ENCODE results near the gene TMEM238. TPM values are rescaled to one million over a fixed set of nuclear protein-coding genes. Genes with fewer than 3 reads are reported as not detected.
"Not testable (repeated sequence)": the region's sequence is repeated elsewhere in the genome, so short reads cannot be mapped to it uniquely, and the experiment has no call there.

The TMEM238 gene
- total RNA-seq, 1 donor from 2014 or later, result 9.7 TPM

DNA sequence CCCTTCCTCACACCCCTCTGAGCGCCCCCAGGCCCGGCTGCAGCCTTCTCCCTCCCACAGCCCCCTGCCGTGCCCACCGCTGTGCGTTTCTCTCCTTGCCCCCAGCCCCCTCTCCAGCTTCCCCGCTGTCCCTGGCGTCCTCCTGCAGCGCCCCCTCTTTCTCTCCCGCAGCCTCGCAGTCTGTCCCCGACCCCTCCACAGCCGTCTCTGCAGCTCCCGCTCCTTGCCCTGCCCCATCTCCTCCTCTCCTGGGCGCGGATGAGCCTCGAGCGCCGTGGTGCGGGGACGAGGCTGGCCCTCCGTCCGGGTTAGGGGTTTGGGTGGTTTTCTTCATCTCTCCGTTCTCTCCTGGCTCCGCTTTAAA lies 43.3 kb downstream of the TMEM238 start:
- Mint-ChIP-seq H3K4me3 (peak overlapping the region; percentile 91), H3K9me3 (no peaks in the 10 kb centered on the region), H3K27me3 (peaks cover 11% of the 10 kb centered on the region), H3K4me1 (peaks cover 16% of the 10 kb centered on the region), H3K27ac (peak overlapping the region; percentile 94), H3K36me3 (ENCODE audit: low read depth) (peaks cover 11% of the 10 kb centered on the region)
- DNase-seq, result peak; percentile 76
- intact Hi-C loops (cut with micrococcal nuclease), result no loop called here

DNA sequence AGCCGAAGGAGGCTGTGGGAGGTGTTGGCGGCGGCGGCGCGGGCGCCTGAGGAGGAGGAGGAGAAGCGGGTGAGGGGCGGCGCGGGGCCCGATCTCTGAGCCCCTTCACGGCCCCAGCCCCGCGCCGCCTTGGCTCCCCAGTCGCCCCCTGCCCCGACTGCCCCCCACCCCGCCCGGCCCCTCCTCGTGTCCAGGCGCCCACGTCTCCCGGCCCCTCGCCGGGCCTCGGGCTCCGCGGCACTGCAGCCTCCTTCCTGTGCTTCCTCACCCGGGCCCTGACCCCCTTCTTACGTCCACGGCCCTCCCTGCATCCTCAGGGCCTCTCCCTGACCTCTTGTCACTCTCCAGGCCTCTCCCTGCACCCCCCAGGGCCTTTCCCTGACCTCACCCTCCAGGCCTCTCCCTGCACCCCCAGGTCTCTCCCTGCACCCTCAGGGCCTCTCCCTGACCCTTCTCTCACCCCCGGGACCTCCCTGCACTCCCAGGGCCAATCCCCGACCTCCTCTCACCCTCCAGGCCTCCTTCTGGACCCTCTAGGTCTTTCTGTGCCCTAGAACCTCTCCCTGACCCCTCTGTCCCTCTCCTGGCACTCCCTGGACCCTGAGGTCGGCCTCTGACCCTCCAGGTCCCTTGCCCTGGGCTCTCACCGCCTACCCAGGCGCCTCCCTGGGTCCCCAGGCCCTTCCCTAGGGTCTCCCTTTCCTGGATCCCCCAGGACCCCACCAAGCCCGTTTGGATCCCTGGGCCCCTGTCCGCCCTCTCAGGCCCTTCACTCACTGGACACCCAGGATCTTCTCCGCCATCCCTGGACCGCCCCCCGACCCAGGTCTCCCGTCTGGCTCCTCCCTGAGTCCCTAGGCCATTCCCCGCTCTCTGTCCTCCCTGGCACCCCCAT lies 44.0 kb downstream of the TMEM238 start:
- peak overlapping the region; percentile 97 for H3K27ac Mint-ChIP-seq
- peaks cover 16% of the 10 kb centered on the region for H3K4me1 Mint-ChIP-seq
- DNase-seq, result peak; percentile 80
- no peaks in the 10 kb centered on the region for H3K9me3 Mint-ChIP-seq
- H3K36me3 Mint-ChIP-seq (ENCODE audit: low read depth), result peaks cover 11% of the 10 kb centered on the region
- H3K4me3 Mint-ChIP-seq, result peak overlapping the region; percentile 91
- peaks cover 11% of the 10 kb centered on the region for H3K27me3 Mint-ChIP-seq
- intact Hi-C loops (cut with micrococcal nuclease), result loop anchor here (1.0 to 10.0 kb wide), 10 partner anchors 13 to 785 kb away; partner anchors contain the start of genes DNAAF3, FIZ1, HSPBP1 and PPP1R12C

DNA sequence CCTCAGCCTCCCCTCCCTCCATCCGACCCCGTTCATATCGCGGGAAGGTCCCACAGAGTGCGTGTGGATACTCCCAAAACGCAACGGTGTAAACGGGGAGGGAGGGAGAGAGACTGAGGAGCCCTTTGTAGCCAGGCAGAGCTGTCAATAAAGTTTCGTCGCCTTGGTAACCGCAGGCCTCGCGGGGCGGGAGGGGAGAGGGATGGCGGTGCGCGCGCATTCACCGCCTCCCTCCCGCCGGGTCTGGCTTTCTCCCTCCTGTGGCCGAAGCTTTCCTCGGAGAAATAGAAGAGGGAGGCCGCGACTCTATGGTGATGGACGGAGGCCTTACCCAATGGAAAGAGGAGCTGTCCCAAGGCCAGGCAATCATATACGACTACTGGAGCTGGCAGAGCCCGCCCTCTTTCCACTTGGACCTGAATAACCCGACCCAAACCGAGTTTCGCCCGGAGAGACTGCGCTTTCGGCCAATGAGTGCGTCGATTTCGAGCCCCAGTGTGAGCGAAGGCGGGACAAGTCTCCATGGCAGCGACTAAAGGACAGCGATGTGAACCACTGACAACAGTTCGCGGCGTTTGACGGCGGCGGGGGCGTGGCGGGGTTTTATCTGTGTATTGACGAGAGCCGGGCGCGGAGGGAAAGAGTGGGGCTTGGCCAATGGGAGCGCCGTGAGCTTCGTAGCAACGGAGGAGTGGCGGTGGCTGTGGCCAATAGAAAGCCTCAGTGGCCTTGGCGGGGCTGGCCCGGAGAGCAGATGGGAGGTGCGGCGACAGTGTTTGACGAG lies 44.8 kb downstream of the TMEM238 start, which contains the start of gene KMT5C:
Gene KMT5C, plus strand, starts transcription at position 772 of the 784 bp plus-strand sequence. CDS start 2,061 bp downstream, outside the sequence.
- peaks cover 16% of the 10 kb centered on the region for H3K4me1 Mint-ChIP-seq
- peak within 1 kb of the TSS; percentile 97 for H3K27ac Mint-ChIP-seq
- peaks cover 11% of the 10 kb centered on the region for H3K27me3 Mint-ChIP-seq
- intact Hi-C loops (cut with micrococcal nuclease), result loop anchor here (1.0 to 10.0 kb wide), 10 partner anchors 14 to 786 kb away; partner anchors contain the start of genes DNAAF3, FIZ1, HSPBP1 and PPP1R12C
- peak within 1 kb of the TSS; percentile 91 for H3K4me3 Mint-ChIP-seq
- peaks cover 11% of the 10 kb centered on the region for H3K36me3 Mint-ChIP-seq (ENCODE audit: low read depth)
- H3K9me3 Mint-ChIP-seq, result no peaks in the 10 kb centered on the region
- peak; percentile 100 for DNase-seq

DNA sequence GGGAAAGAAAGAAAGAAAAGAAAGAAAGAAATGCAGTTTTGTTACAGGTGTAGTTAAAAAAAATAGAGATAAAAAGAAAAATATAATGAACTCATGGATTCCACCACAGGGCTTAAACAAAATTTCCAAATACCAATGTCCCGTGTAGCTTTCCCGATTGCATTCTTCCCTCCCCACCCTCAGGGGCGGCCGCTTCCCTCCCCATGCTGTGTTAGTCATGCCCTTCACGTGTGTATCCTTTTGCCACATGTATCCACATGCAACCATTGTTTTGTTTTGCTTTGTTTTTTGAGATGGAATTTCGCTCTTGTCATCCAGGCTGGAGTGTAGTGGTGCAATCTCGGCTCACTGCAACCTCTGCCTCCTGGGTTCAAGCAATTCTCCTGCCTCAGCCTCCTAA lies 48.0 kb downstream of the TMEM238 start:
- no peak overlapping the region for H3K4me3 Mint-ChIP-seq
- H3K4me1 Mint-ChIP-seq, result peaks cover 12% of the 10 kb centered on the region
- no peaks in the 10 kb centered on the region for H3K9me3 Mint-ChIP-seq
- DNase-seq, result no peak
- H3K27me3 Mint-ChIP-seq, result peaks cover 11% of the 10 kb centered on the region
- intact Hi-C loops (cut with micrococcal nuclease), result loop anchor here (10.0 kb wide), 1 partner anchor 789 kb away; the partner anchor contains the start of gene ZNF787
- no peak overlapping the region for H3K27ac Mint-ChIP-seq
- H3K36me3 Mint-ChIP-seq (ENCODE audit: low read depth), result peaks cover 2% of the 10 kb centered on the region

DNA sequence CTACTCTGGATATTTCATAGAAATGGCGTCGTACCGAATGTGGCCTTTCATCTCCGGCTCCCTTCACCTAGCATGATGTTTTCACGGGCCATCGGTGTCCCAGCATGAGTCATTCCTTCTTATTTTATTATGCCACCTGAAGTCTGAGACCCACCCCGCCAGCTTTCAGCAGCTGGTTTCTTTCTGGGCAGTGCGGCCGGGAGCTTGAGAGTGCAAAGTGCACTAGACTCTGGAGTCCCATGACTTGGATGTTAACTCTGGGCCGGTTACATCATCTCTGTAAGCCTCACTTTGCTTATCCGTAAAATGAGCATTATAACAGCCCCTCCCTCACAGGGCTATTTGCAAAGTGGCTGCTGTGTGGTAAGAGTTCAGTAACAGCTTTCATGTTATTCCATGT lies 50.2 kb downstream of the TMEM238 start:
- Mint-ChIP-seq H3K36me3 (ENCODE audit: low read depth) (no peaks in the 10 kb centered on the region), H3K4me1 (peaks cover 6% of the 10 kb centered on the region), H3K4me3 (no peak overlapping the region), H3K27ac (no peak overlapping the region), H3K27me3 (peaks cover 12% of the 10 kb centered on the region), H3K9me3 (no peaks in the 10 kb centered on the region)
- intact Hi-C loops (cut with micrococcal nuclease), result loop anchor here (10.0 kb wide), 1 partner anchor 791 kb away; the partner anchor contains the start of gene ZNF787
- no peak for DNase-seq

DNA sequence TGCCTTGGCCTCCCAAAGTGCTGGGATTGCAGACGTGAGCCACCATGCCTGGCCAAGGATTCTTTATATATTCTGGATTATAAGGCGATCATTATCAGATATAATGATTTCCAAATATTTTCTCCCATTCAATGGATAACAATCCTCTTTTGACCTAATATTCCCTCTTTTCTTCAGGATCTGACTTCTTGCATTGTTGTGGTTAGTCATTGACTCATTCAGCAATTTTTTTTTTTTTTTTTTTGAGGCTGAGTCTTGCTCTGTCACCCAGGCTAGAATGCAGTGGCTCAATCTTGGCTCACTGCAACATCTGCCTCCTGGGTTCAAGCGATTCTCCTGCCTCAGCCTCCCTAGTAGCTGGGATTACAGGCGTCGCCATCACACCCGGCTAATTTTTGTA lies 54.3 kb downstream of the TMEM238 start:
- H3K27ac Mint-ChIP-seq; H3K36me3 Mint-ChIP-seq (ENCODE audit: low read depth); H3K9me3 Mint-ChIP-seq; H3K4me3 Mint-ChIP-seq; H3K4me1 Mint-ChIP-seq; H3K27me3 Mint-ChIP-seq; DNase-seq: not testable (repeated sequence)
- intact Hi-C loops (cut with micrococcal nuclease), result loop anchor here (10.0 kb wide), 1 partner anchor 795 kb away; the partner anchor contains the start of gene ZNF787

Other genes with a start within 250 kb of the TMEM238 start
- 0.36 and 0.51 TPM in 2 replicates for gene TNNT1, start 235.1 kb downstream of the TMEM238 start, total RNA-seq
- not detected in 2 replicates for gene TNNI3, start 226.6 kb downstream of the TMEM238 start, total RNA-seq
- not detected in 2 replicates for gene DNAAF3, start 217.7 kb downstream of the TMEM238 start, total RNA-seq
- not detected in 2 replicates for gene SYT5, start 204.0 kb downstream of the TMEM238 start, total RNA-seq
- gene PTPRH, start 174.8 kb downstream of the TMEM238 start, total RNA-seq, result not detected in 2 replicates
- gene TMEM86B, start 155.5 kb downstream of the TMEM238 start, total RNA-seq, result 6.8 and 7.7 TPM in 2 replicates
- 196 and 216 TPM in 2 replicates for gene PPP6R1, start 125.3 kb downstream of the TMEM238 start, total RNA-seq
- 63.9 and 68.3 TPM in 2 replicates for gene HSPBP1, start 104.2 kb downstream of the TMEM238 start, total RNA-seq
- gene BRSK1, start 100.3 kb downstream of the TMEM238 start, total RNA-seq, result 5.9 and 7.9 TPM in 2 replicates
- 0.28 and 0.69 TPM in 2 replicates for gene TMEM150B, start 59.0 kb downstream of the TMEM238 start, total RNA-seq
- 31.3 and 32.2 TPM in 2 replicates for gene KMT5C, start 44.4 kb downstream of the TMEM238 start, total RNA-seq
- gene COX6B2, start 29.6 kb downstream of the TMEM238 start, total RNA-seq, result 0.26 TPM in 1 of 2 replicates, not detected in the other
- not detected in 2 replicates for gene GARIN5B, start 21.0 kb downstream of the TMEM238 start, total RNA-seq
- gene IL11, start 13.8 kb downstream of the TMEM238 start, total RNA-seq, result 0.21 TPM in 1 of 2 replicates, not detected in the other
- gene TMEM190, start 7.5 kb downstream of the TMEM238 start, total RNA-seq, result not detected in 2 replicates
- 1,992 and 2,022 TPM in 2 replicates for gene RPL28, start 1.6 kb upstream of the TMEM238 start, total RNA-seq
- 227 and 248 TPM in 2 replicates for gene UBE2S, start 23.5 kb upstream of the TMEM238 start, total RNA-seq
- gene SHISA7, start 59.0 kb upstream of the TMEM238 start, total RNA-seq, result not detected in 2 replicates
- 34.2 and 35.2 TPM in 2 replicates for gene ISOC2, start 77.3 kb upstream of the TMEM238 start, total RNA-seq
- not detected in 2 replicates for gene C19orf85, start 80.5 kb upstream of the TMEM238 start, total RNA-seq
- gene ZNF628, start 92.3 kb upstream of the TMEM238 start, total RNA-seq, result 8.8 and 10.0 TPM in 2 replicates
- gene NAT14, start 100.9 kb upstream of the TMEM238 start, total RNA-seq, result 21.7 and 23.4 TPM in 2 replicates
- 0.19 and 0.21 TPM in 2 replicates for gene SSC5D, start 104.1 kb upstream of the TMEM238 start, total RNA-seq
- not detected in 2 replicates for gene SBK2, start 152.8 kb upstream of the TMEM238 start, total RNA-seq
- not detected in 2 replicates for gene SBK3, start 161.3 kb upstream of the TMEM238 start, total RNA-seq
- gene ZNF579, start 196.6 kb upstream of the TMEM238 start, total RNA-seq, result 9.6 and 10.4 TPM in 2 replicates
- 20.4 and 21.4 TPM in 2 replicates for gene FIZ1, start 215.2 kb upstream of the TMEM238 start, total RNA-seq
- 17.8 and 19.0 TPM in 2 replicates for gene ZNF524, start 216.0 kb upstream of the TMEM238 start, total RNA-seq
- 12.2 and 12.5 TPM in 2 replicates for gene ZNF865, start 221.4 kb upstream of the TMEM238 start, total RNA-seq
- 3.6 and 3.7 TPM in 2 replicates for gene ZNF784, start 240.3 kb upstream of the TMEM238 start, total RNA-seq